ENCODE data around the gene APMAP.

The APMAP gene

GRCh38 chr20:24917797-24918578, 74.6 kb downstream of the APMAP start:
- in situ Hi-C loops (cut with MboI; ENCODE audit: low sequenced_read_pairs): no loop called here

GRCh38 chr20:24917056-24917455, 75.5 kb downstream of the APMAP start:
- in situ Hi-C loops (cut with MboI; ENCODE audit: low sequenced_read_pairs): no loop called here

- in situ Hi-C loops (cut with MboI; ENCODE audit: low sequenced_read_pairs): no loop called here
Observed at GRCh38 chr20:24916412-24916811, 76.1 kb downstream of the APMAP start.

DNA sequence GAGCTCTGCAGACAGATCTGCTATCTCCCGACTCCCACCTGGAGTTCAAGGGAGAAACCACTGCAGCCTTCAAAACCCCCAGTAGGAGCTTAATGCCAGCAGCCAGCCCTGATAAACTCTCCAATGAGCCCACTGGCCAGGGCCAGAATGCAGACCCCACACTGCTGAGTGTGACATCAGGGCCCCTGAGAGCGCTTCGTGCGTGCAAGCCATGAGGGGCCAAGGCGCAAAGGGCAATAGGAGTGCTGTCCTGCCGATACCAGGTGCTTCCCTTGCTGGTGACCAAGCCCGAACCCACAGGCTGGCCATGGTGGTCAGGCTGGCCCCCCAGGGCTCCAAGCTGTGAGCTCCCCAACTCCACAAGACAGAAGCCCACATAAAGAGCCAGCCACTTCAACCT, 76.7 kb downstream of the APMAP start:
- in situ Hi-C loops (cut with MboI; ENCODE audit: low sequenced_read_pairs): no loop called here

DNA sequence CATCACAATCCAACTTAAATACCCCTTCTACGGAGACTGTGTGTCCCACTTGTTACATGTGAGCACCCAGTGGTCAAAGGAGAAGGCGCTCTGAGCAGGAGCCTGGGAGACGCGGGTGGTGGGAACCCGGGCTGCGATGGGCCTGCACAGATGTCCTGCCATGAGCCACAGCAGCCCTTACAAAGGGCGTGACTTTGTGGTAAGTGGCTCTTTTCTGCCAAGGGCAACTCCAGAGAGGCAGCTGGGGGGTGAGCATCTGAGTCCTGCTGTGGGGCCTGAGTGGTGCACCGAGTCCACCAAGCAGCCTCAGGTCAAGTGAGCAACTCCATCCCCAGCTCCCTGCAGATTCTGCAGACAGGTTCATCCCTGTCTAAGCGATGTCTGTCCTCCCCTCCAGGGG, 77.1 kb downstream of the APMAP start:
- in situ Hi-C loops (cut with MboI; ENCODE audit: low sequenced_read_pairs): no loop called here

DNA sequence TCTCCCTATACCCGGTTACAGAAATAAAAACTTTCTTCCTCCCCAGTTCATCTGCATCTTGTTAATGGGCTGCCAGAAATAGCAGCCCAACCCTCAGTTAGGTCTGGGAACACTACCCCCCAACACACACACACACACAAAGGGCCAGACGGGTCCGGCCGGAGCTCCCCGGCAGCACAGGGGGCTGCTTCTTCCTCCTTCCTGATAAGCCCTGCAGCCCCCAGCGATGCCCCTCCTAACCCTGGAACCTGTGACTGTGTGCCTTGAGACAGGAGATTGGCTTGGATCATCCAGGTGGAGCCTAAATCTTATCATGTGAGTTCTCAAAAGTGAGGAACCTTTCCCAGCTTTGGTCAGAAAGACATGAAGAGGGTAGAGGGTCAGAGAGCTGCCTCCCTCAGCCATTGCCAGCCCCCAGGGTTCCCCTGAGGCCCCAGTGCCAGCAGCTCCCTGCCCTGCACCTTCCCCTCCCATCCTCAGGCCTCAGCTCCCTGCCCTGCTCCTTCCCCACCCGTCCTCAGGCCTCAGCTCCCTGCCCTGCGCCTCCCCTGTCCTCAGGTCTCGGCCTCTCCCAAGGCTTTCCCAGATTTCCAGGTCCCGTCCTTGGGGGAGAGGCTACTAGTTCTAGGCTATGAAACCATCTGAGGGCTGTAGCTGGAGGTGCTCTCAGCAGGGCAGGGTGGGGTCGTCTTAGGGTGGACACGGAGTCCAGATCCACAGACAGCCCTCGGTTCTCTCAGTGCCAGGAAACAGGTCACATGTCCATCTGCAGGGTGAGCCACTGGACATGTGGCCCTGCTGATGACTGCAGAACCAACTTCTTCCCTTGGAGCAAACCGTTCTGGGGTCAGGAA, 77.9 kb downstream of the APMAP start:
- in situ Hi-C loops (cut with MboI; ENCODE audit: low sequenced_read_pairs): no loop called here

- in situ Hi-C loops (cut with MboI; ENCODE audit: low sequenced_read_pairs): no loop called here
Observed at GRCh38 chr20:24913076-24913628, 79.4 kb downstream of the APMAP start.

All from HL-60/S4 treated with retinoic acid at 250 ng/mL for 4 days and 3 days (cell line).